ENCODE results near the gene IRF4.

IRF4 gene

DNA sequence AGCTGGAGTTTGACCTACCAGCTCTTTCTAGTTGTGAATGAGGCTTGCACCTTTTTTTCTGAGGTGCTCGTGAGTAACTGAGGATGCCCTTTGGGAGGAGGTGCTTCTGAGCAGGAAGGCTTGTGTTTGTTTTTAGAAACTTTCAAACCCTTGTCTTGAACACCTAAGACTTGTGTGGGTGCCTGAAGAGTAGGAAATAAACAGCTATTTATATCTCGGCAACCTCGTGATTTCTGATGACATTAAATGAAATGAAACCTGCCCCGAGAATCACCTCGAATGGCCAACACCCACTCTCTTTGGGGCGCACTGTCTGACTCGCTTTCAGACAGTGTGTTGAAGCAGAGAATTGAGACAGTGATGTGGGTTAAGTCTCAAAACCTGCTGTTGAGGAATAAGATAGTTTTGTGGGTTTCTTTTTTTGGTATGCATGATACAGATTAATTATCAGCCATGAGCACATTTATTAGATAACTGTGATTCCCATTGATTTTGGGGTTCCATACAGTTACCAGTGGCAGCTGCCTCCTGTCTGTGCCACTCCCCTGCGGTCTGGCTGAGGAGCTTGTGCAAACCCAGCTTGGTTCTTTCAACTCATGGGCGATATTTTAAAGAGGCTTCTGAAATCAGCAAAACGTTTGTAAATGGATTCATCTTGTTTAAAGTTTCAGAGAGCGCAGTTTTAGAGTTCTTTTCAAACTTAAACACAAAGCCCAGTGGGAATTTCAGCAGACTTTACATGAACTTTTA, 8.4 kb downstream of the IRF4 start:
- peak; percentile 30 for DNase-seq

DNA sequence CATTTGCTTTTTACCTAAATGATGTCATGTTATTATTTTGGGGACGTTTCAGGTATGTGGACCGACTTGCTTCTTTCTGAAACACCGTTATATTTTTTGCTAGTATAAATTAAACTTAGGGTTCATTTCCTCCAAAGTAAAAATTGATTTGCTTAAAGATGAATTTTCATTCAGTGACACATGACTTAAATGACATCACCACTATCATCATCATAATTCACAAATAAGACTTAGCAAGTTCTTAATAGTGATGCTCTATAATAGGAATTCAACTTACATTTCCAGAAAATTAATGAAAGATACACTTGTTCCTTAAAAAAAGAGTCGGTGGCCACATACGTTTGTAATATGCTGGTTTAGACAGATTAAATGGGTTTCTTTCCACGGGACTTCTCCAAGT, 9.3 kb downstream of the IRF4 start:
- no peak for DNase-seq

DNA sequence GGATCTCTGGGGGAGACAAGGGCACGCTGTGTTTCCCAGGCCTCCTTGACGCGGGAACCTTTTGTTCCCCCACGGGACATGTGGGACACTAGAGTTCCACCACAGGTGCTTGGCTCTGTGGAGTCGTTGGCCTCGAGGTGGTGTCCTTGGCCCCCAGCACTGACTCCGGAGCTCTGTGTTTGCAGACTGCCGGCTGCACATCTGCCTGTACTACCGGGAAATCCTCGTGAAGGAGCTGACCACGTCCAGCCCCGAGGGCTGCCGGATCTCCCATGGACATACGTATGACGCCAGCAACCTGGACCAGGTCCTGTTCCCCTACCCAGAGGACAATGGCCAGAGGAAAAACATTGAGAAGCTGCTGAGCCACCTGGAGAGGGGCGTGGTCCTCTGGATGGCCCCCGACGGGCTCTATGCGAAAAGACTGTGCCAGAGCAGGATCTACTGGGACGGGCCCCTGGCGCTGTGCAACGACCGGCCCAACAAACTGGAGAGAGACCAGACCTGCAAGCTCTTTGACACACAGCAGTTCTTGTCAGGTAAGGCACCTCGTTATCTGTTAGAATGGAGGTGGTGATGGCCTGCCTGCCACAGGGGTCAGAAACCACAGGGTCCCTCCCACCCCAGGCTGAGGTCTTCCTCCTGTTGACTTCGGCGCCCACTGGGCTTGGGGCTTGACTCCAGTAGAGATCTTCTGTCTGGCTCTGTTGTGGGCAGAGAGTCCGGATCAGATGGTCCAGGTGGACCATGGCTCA, 9.9 kb downstream of the IRF4 start:
- no peak for DNase-seq

DNA sequence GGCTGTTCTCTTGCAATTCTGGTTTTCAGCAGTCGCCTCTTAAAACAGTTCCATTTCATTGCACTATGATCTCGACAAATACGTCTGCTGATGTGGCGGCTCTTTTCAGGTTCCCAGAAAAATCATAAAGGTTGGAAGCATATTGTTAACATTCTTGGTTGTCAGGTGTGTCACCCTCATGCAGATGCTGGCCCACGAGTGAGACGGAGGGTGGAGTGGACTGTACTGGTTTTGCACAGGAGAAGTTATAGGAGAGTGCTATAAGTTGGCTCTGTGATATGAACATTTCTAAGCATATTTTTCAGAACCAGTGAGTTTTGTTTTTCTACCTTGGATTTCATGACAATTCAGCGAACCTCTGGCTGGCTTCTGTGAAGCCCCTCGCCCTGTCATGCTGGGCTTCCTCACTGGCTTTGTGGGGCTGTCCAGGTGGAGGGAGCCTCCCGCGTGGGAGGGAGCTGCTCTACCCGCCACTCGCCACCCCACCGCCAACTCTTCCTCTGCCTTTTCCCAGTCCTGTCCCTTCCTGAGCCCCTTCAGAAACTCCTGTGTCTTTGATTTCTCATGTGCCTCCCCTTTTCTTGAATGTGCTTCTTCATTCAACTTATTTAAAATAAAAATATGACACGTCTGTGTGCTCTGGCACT, 10.6 kb downstream of the IRF4 start:
- DNase-seq: no peak

DNA sequence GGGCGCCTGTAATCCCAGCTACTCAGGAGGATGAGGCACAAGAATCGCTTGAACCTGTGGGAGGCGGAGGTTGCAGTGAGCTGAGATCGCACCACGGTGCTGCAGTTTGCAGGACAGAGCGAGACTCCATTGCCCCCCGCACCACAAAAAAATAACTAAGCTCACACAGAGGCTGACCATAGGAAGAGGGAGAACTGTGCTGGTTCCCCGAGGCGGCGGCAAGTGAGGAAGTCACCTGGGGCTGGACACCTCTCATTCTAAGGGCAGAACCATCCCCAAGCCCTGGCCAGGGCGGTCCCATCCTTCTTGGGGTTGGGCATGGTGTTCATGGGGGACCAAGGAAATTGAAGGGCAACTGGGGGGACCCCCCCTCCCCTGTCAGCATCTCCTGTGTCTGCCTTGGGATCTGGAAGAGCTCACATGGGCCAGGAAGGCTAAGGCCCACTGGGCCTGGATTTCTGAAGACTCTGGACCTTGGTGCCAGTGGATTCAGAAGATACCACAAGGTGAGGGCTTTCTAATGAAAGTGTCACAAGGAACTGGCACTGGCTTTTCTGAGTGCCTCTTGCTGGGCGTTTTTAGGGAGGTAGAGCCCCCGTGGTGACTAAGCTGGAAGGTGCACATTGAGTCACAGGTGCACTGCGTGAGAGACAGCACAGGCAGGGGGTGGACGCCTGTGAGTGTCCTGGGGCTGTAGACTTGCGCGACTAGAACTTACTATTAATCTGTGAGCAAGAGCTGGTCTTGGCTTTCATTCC, 11.5 kb downstream of the IRF4 start:
- peak; percentile 29 for DNase-seq

DNA sequence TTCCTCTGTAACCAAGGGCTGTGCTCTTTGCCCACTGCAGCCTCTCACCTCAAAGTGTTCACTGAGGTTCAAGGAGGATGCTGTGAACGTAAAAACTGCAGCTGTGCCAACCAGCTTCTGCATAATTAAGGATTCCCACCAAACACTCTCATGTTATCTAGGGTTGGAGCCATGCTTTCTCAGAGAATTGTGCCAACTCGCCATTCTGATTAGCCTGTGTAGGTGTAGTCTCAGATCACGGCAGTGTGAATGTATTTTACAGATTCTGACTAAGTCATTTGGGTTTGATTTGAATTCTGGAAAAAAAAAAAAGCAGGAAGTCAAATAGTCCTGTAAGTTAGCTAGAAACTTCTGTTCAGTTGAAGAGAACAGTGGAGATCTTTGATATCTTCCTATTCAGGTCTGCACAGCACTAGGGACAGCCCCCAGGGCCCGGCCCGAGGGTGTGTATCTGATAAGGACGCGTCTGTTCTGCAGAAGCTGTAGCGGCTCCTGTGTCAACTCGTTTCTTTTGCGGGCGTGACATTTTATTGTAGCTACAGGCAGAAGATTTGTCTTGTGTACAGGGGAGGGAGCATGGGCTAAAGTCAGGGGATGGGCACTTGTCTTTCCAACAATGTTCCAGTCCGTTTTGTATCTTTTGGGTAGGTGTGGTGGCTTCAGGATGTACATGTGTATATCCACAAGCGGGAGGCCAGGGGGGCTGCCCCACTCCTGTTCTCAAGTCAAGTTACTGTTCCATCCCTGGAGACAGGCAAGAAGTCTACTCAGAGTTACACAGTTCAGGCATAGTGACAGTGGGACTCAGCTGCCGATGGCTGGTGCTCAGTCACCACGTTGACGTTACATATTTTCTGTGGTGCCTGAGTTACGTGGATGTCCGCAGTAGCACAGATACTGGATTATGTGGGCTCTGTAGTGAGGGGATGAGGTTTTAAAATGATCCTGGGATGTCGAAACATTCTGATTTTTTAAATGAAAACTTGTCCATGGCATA, 12.4 kb downstream of the IRF4 start:
- DNase-seq: peak; percentile 24

DNA sequence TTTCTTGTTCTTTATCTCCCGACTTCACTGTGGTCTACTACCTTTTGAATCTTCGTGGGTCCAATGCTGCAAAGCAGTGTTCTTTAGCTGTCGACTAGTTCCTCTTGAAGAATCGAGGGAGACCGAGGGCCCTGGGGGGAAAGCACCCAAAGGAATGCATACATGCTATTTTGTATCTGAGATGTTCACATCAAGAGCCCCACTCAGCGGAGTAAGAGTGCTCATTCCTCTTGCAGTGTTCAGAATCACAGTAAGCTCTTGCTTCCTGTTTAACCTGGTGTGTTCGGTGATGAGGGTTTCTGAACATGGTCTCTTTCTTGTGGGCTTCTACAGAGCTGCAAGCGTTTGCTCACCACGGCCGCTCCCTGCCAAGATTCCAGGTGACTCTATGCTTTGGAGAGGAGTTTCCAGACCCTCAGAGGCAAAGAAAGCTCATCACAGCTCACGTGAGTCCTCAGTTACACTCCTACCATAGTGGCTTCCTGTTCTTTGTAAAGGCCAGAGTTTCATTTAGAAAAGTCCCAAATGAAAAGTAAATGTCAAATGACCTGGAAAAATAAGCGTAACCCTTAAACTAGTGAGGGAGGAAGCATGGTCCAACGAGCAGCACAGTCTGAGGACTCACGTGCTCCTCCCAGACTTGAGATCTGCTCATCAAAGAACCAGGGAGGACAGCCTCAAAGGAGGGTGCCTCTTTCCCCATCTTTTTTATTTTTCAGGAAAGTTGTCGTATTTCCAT, 13.3 kb downstream of the IRF4 start:
- DNase-seq: no peak

DNA sequence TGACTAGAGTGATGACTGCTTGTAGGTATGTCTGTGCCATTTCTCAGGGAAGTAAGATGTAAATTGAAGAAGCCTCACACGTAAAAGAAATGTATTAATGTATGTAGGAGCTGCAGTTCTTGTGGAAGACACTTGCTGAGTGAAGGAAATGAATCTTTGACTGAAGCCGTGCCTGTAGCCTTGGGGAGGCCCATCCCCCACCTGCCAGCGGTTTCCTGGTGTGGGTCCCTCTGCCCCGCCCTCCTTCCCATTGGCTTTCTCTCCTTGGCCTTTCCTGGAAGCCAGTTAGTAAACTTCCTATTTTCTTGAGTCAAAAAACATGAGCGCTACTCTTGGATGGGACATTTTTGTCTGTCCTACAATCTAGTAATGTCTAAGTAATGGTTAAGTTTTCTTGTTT, 16.6 kb downstream of the IRF4 start:
- no peak for DNase-seq

DNA sequence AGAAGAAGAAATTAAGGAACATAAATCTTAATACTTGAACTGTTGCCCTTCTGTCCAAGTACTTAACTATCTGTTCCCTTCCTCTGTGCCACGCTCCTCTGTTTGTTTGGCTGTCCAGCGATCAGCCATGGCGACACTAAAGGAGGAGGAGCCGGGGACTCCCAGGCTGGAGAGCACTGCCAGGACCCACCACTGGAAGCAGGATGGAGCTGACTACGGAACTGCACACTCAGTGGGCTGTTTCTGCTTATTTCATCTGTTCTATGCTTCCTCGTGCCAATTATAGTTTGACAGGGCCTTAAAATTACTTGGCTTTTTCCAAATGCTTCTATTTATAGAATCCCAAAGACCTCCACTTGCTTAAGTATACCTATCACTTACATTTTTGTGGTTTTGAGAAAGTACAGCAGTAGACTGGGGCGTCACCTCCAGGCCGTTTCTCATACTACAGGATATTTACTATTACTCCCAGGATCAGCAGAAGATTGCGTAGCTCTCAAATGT, 17.1 kb downstream of the IRF4 start:
- DNase-seq: no peak

DNA sequence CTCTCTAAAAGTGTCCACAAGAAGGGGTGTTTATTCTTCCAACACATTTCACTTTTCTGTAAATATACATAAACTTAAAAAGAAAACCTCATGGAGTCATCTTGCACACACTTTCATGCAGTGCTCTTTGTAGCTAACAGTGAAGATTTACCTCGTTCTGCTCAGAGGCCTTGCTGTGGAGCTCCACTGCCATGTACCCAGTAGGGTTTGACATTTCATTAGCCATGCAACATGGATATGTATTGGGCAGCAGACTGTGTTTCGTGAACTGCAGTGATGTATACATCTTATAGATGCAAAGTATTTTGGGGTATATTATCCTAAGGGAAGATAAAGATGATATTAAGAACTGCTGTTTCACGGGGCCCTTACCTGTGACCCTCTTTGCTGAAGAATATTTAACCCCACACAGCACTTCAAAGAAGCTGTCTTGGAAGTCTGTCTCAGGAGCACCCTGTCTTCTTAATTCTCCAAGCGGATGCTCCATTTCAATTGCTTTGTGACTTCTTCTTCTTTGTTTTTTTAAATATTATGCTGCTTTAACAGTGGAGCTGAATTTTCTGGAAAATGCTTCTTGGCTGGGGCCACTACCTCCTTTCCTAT, 17.9 kb downstream of the IRF4 start:
- no peak for DNase-seq

DNA sequence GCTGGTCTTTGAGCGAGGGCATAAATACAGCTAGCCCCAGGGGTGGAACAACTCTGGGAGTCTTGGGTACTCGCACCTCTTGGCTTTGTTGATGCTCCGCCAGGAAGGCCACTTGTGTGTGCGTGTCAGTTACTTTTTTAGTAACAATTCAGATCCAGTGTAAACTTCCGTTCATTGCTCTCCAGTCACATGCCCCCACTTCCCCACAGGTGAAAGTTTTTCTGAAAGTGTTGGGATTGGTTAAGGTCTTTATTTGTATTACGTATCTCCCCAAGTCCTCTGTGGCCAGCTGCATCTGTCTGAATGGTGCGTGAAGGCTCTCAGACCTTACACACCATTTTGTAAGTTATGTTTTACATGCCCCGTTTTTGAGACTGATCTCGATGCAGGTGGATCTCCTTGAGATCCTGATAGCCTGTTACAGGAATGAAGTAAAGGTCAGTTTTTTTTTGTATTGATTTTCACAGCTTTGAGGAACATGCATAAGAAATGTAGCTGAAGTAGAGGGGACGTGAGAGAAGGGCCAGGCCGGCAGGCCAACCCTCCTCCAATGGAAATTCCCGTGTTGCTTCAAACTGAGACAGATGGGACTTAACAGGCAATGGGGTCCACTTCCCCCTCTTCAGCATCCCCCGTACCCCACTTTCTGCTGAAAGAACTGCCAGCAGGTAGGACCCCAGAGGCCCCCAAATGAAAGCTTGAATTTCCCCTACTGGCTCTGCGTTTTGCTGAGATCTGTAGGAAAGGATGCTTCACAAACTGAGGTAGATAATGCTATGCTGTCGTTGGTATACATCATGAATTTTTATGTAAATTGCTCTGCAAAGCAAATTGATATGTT, 19.2 kb downstream of the IRF4 start:
- no peak for DNase-seq

DNA sequence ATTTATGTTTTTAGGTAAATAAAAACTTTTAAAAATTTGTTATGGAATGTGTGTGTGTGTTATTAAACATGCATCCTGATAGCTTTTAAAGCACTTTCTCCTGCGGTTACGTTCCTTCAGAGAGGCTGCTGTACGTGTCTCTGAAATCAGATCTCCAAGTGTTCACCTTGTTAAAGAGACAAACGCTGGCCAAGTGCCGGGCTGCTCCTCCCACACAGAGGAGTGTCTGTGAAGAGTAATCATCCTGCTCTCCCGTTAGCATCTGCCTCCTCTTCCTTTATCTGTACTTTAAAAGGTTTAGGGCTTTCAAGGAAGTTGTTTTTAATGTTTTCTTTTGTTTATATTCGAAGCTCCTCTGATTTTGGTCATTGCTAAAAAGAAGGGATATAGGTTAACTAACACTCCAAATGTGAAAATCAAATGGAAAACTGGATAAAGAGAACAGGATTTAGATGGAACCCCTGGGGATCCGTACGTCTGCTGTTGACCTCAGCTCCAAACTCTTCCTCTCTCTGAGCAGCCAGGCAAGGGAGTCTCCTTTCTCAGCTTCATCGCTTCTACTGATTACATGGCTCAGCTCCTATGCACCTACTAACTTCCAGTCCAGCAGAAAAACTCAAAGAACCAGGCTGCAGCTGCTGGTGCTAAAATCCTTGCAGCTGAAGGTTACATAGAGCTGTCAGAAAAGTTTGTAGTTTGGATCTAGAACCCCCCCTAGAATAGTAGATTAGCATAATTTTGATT, 20.0 kb downstream of the IRF4 start:
- no peak for DNase-seq

DNA sequence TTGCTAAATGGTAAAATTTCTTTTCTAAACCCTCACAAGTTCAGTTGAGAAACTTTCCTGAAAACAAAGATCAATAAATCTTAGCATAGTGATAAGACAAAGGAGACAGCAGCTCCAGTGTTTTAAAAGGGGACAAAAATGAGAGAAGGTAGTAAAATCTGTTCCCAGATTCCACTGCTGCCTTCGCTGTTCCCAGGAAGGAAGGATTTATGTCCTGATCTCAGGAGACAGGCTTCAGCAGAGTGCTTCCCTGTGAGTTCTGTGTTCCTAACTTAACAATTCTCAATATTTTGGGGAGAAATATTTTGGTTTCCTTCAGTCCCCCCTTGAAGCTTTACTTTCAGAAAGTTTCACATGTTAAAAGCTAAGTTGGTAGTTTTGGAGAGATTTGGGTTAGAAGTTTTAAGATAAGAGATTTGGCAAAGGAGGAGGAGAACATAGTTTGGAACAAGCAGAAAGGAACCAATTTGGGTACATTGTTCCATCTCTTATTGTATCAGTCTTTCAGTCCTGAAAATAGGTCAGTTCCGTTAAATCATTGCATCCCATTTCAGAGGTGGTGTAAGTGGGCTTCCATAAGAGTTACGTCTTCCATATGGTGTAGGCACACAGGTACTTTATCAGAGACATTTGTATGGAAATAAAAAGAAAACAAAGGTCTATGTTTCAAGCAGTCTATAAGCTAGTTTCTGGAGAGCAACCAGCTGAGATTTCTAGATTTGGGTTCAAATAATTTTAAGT, 20.8 kb downstream of the IRF4 start:
- no peak for DNase-seq

DNA sequence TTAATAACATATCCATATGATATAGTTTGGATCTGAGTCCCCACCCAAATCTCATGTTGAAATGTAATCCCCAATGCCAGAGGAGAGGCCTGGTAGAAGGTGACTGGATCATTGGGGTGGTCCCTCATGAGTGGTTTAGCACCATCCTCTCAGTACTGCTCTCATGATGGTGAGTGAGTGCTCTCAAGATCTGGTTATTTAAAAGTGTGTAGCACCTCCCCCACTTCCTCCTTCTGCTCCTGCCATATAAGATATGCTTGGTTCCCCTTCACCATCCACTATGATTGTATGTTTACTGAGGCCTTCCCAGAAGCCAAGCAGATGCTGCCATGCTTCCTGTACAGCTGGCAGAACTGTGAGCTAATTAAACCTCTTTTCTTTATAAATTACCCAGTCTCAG, 22.9 kb downstream of the IRF4 start:
- DNase-seq: no peak

DNA sequence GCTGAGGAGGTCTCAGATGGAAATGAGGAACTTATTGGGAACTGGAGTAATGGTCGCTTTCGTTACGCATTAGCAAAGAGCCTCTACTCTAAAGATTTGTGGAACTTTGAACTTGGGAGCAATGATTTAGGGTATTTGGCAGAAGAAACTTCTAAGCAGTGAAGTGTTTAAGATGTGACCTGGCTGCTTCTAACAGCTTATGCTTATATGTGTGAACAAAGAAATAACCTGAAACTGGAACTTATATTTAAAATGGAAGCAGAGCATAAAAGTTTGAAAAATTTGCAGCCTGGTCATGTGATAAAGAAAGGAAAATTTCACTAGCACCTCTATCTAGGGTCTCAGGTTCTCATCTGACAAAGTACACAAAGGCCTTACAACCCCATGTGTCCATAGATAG, 23.5 kb downstream of the IRF4 start:
- DNase-seq: no peak

DNA sequence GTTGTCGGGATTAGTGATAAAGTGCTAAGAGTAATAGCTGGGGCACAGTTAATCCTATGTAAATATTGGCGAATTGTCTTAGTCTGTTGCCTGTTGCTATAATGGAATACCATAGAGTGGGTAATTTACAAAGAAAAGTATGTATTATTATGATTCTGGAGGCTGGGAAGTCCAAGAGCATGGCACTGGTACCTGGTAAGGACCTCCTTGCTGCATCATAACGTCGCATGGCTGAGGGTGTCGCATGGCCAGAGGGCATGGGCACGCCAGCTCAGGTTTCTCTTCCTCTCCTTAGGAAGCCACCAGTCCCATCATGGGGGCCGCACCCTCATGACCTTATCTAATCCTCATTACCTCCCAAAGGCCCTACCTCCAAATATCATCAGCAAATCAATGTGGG, 29.7 kb downstream of the IRF4 start:
- no peak for DNase-seq

DNA sequence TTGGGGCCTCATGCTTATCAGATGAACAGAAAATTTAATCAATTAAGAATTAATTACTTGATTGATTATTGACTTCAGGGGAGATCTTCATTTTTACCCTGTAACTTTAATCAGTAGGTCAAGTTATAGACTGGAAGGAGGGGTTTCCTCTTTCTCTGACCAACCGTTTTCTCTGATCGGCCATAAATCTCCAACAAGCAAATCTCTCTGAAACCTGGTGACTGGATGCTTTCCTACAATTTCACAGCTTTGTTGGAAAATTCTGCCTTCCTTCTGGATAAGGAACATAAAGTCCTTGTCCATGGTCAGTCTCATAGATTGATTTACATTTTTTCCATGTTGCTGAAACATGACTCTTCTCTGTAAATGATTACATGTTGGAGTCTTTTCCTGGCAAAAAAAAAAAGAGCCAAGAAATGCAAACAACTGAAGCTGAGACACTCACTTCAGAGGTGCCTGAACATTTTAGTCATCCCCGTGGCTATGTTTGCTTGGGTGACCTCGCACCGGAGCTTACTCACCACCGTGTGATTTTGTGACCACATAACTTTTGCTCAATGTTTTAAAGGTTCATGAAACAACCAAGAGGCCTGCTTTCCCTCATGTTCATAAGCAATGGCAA, 31.0 kb downstream of the IRF4 start:
- DNase-seq: no peak
